EH (cell line): ENCODE measurements around the gene GFRA1.

ENCODE experiments used
- DNase-seq: peaks from one replicate; pipeline ENCODE4 v3.0.0-alpha.2; 2015; ENCODE audit warnings: low read depth

GFRA1 gene

DNA sequence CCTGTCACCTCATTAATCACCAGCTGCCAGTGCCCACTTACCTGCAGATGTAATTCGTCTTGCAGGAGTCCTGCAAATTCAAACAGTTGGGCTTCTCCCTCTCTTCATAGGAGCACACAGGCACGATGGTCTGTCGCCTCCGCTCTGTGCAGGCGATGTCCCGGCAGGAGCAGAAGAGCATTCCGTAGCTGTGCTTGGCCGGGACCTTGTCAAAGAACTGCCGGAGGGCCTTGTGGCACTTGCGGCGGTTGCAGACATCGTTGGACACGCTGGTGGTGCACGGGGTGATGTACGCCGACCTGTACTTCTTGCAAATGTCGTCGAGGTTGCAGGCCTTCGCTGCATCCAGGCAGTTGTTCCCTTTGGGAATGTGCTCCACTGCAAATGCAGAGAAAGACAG, 147.8 kb downstream of the GFRA1 start:
- no peak for DNase-seq

DNA sequence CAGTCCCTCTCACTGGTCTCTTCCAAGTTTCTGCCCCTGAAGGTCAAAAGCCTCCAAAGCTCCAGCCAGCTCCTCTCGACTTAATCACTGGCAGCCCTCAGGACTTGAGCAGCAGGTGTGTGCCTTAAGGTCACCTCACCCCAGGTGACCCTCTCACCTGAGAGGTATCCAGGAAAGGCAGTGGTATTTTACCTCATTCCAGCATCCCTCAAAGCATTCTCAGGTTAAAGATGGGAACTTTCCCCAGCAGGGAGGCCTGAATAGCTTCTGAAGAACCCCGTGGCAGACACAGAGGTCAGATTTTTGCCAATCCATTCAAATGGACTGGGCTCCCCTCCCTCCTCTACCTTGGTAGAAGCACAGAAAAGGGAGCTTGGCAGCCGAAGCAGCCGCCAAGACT, 148.2 kb downstream of the GFRA1 start:
- no peak for DNase-seq

DNA sequence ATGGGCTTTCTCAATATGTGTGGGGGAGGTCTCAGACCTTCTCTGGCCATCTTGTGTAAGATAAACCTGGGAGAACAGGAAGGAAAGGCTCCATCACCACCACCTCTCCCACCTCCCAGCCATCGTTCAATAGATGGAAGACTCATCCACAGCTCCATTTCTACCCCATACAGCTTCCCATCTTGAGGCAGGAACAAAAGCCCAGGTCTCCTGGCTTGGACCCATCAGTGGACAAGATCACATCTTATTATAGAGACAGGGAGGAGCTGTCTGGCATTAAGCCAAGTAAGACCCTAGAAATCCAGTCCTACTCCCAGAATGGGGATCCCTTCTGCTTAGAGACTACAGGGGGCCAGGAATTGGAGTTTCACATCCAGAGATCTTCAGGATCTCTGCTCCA, 150.3 kb downstream of the GFRA1 start:
- no peak for DNase-seq

DNA sequence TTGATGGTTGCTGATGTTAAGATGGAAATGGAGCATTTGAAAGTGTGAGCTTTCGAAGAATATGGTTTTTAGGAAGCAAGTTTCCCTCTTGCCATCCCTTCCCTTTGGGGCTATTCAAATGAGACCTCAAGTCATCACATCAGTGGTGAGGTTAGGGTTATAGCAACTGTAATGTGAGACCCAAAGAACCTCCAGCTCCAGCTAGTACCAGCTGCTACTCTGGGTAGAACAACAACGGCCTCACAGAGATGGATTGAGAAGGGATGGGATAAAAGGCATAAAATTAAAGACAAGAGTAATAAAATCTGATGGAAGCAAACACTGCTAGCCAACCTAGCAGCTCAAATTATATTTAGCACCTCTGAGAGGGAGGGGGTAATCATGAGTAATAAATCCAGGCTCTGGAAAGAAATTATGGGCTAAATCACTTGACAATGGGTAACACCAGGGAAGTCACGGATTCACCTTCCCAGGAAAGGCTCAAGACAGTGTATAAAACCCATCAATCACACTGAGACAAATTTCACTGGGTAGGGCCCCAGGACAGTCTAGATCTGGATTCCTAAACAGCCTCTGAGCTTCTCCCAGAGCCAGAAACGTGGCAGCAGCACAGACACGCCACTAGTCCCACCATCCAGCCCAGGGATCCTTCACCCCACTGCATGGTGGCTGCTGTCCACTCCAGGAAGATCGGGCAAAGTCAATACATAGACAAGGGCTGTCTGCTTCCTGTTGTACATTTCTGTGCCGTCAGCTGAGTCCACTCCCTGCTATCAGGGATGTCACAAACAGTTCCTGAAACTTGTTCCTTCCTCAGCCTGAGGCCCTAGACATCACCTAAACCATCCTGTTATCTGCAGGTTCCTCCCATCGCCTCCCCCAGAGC, 151.1 kb downstream of the GFRA1 start:
- no peak for DNase-seq

DNA sequence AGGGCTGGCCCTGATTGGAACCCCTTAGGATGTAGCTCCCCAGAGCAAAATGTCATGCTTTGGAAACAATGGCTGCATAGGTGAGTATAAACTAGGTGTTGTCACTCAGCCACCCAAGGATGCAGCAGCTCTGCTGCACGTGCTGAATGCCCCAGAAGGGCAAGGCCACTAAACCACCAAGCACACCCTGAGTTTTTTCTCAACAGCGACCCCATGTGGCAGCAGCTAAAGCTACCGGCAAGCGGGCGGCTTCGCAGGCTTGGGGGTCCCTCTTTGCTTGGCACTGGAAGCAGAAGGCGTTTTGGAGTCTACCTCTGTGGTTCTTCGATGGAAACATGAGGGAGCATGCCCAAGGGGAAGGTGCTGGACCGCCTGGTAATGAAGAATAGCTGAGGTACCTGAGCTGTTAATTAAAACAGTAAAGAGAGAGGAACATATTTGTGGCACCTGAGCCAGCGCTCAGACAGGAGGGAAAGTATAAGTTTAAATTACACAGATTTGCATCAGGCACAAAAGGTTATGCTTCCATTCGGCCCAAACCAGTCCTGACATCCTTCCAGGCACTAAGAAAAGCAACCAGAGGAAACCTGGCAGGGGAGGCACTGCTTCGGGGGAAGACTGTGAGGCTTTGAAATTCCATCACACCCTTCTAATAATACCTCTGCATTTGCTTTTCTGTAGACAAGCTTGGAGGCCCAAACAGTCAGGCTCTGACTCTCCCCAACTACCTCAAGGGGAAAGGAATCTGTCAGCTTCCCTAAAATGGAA, 152.1 kb downstream of the GFRA1 start:
- DNase-seq, result no peak

DNA sequence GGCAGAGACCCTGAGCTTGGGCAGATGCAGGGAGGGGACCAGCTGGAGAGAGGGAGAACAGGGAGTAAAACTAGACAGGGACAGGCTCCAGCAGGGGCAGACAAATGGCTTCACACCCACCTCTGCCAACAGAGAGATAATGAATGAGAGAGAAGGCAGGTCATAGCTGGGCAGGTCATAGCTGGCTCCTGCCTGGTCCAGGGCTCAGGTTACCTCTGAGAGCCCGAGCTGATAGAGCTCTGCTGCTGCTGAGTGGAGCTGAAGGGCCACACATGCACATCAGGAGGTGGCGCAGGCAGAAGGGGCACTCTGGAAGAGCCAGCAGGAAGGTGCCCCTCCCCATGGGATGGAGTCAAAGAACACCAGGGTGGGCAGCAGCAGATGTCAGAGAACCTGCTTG, 154.2 kb downstream of the GFRA1 start:
- no peak for DNase-seq

DNA sequence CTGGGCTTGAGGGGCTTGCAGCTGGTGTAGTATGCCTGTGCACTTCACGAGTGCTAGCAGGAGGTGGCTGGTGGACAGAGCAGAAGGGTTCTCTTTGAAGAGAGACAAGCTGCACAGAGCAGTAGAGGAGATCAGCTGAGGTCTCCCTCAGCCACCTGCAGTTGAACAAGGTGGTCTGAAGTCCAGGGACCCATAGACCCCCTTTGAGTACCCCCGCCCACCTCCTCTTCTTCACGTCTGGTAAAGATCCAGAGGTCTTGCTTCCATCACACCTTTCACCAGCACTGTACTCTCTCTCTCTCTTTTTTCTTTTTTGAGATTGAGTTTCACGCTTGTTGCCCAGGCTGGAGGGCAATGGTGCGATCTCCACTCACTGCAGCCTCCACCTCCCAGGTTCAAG, 157.2 kb downstream of the GFRA1 start:
- DNase-seq, result no peak

DNA sequence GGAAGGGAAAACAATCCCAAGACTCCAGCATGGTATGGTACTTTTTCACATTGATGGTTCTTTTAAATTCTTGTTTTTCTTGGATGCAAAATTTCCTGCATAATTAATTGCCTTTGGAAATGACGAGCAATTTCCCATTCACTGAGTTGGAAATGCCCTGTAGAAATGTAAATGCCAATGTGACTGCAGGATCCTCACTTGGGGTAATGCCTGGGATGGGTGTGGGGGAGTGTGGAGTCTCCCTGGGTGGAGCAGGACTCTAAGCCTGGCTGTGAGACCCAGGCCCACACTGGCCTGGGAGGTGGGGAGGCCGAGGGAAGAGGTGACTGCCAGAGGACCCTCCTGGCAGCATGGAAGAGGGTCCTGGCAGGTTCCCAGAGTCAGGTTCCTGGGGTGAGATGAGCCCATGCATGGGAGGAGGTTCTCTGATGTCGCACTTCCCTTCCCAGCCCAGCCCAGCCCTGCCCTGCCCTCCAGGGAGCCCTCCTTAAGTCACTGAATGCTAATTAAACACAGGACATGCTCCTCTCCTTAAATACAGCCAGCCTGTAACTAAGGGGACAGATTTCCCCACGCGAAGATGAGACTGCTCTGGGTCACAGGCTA, 157.9 kb downstream of the GFRA1 start:
- no peak for DNase-seq

DNA sequence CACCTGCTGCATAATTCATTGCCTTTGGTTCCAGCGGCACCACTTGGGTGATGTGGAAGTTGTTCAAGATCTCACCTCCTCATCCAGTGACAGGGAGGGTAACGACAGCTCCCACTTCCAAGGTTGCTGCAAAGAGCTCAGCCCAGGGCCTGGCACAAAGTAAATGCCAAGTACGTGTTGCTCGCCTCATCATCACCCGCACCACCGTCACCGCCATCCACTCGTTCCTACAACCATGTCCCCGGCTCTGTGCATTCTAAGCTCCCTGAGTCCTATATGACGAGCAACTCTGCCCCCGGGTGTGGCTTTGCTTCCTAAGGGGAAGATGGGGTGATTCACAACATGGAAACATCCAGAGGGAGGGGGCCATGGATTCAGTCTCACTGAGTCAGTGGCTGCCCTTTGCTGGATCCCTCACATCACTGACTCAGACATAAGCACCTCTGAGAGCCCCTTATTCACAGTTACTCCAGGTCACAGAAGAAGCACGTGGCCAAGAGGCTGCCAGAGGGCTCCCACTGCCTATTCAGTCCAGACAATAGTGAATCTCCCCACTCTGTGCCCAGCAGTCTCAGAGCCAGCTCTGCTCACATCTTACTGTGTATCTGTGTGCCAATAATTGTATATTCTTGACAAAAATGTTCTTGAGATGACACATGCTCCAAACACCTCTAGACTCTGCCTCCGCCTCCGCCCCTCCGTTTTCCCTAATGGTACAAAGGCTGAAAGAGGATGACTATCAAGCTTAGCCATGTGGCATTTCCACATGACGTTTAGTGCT, 159.1 kb downstream of the GFRA1 start:
- peak; percentile 84 for DNase-seq

DNA sequence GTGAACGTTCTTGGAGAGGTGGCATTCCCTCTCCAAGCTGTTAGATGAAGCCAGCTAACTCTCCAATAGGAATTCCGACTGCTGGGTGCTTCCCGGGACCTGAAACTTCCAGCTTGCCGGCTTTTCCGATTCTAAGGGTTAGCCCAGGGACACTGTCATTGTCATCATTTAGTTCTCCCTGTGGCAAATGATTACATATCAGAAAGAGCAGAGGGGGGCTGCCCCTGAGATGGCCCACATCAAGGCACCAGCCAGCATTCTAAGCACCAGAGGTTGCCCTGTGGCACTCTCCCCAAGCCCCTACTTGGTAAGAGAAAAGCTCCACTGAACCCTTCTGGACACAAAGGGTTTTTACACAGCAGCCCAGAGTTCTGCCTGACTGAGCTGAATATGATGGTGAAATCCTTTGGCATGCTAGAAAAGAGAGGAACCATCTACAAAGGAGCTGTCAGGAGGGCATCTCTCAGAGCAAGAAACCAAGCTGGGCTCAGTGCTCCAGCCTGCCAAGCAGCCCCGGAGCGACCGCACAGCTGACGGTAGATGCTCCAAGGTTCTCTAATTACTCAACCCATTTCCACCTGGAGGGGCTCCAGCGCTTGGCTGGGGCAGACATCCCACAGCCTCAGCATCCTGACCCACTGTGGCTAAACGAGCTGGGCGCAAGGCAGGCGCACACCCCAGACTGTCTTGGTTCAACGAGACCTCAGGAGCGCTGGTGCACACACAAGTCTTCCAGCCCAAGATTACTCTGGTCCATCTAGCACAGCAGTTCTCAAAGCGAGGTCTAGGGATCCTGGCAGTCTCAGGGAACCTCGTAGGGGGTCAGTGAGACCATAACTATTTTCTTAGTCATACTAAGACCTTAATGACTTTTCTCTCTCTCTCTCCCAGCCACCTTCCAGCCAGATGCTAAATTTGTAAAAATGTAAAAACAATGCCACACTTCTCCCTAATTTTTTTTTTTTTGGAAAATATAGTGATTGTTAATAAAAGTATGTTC, 160.5 kb downstream of the GFRA1 start:
- no peak for DNase-seq

DNA sequence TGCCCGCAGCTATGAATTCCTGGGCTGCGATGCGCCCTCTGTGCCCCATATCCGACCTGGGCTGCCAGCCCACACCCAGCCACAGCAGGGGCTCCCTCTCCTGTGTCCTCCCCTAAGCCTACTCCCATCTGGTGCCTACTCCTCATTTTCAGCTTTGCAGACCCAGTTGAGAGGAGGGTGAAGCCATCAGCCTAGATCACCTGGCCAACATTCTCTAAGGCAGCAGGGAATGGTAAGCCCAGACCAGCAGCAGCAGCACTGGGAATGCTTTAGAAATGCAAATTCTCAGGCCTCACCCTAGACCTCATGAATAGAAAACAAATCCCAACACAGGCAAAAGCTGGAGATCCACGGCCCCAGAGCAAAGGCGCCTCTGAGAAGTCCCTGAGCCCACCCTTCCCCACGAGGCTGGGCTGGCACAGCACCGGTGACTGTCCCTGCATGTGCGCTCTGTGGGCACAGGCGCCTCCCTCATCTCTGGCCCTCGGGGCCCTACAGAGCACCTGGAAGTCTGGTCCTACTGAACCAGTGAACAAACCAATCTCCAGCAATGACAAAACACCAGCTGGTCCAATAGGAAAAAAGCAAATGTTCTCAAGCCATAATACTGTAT, 161.4 kb downstream of the GFRA1 start:
- DNase-seq, result no peak

DNA sequence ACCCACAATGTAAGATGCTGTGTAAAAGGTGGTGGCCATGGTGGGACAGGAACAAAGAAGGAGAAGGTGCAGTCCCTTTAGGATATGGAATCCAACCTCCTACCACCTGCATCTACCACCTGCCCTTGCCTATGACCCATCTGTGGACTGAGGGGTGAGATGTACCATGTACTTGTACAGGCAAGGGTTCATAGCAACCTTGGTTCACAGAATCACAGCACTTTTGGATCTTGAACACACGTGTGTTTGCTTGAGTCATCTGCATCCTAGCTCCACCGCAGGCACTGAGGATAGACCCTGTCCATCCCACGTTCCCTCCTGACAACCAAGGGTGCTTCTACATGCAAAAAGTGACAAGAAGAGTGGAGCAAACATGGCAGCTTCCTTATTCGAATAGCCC, 162.3 kb downstream of the GFRA1 start:
- DNase-seq, result no peak

DNA sequence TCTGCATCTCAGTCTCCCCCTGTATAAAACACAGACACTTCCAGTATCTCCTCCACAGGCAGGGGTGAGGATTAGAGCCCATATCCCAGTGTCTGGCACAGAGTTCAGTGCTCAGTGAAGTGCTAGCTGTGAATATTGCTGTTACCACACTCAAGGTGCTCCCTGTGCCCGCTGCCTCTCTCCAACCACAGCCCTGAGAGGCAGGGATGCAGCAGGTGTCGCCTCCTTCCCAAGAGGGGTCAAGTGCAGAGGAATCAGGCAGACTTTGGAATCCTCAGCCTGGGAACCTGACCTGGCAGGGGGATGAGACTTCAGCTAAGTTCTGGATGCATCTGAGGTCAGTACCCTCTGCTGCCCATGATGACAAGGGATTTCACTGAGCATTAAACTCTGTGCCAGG, 163.1 kb downstream of the GFRA1 start:
- no peak for DNase-seq

DNA sequence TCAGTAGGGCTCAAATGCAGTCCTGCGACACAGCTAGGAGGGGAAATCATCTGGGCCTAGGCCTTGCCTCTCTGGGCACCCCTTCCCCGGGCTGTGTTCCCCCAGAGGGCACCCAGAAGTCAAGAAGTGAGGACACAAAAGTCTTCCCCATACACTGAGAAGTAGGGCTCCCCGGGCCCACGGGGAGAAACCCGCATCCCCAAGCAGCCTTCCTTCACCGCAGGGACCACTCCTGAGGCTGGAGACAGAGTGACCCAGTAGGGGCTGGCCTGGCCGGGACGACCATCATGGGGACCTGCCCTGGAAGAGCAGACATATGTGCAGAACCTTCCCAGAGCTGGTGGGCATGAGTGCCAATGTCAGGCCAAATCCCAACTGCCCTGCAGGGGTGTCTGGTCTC, 163.5 kb downstream of the GFRA1 start:
- no peak for DNase-seq

DNA sequence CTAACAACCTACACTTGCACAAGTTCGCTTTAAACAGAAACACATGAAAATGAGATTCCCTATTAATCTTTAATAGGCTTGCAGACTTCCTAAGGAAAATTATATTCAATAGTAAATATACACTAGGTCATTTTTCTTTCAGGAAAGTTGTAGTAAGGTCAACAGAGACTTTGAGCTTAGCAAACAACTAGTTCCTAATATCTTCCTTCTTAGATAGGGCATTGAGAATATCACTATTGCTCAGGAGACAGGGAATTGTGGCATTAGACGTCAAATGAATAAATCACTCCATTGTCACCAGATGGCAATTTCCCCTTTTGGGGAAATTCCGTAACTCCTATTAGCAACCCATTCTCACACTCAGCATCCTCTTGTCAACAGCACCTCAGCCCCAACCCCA, 164.9 kb downstream of the GFRA1 start:
- DNase-seq, result no peak

DNA sequence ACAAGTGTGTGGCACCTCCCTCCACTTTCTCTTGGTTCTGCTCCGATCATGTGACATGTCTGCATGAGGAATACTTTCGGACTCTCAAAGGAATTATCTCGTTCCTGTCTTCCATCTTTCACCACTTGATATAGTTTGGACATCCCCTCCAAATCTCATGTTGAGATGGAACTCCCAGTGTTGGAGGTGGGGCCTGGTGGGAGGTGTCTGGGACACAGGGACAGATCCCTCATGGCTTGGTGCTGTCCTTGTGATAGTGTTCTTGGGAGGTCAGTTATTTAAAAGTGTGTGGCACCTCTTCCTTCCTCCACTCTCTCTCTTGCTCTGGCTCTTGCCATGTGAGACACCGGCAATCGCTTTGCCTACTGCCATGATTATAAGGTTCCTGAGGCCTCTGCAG, 166.4 kb downstream of the GFRA1 start:
- DNase-seq, result no peak

DNA sequence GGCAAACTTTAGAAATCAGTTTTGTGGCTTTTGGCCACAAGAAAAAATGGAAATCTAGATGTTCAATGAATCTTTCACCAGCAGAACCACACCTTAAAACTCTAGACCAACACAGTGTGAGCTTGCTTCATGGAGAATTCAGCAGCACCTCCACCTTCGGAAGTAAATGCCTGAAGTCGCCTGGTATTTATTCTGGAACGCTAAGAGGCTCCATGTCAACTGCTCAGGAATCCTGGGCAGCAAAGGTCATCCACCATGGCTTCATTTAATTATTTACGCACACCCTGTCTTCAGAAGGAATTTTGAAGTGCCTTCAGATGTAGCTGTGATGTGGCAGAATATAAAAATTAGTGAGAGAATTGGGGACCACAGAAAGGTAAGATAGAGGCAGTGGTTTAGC, 167.7 kb downstream of the GFRA1 start:
- DNase-seq, result no peak

DNA sequence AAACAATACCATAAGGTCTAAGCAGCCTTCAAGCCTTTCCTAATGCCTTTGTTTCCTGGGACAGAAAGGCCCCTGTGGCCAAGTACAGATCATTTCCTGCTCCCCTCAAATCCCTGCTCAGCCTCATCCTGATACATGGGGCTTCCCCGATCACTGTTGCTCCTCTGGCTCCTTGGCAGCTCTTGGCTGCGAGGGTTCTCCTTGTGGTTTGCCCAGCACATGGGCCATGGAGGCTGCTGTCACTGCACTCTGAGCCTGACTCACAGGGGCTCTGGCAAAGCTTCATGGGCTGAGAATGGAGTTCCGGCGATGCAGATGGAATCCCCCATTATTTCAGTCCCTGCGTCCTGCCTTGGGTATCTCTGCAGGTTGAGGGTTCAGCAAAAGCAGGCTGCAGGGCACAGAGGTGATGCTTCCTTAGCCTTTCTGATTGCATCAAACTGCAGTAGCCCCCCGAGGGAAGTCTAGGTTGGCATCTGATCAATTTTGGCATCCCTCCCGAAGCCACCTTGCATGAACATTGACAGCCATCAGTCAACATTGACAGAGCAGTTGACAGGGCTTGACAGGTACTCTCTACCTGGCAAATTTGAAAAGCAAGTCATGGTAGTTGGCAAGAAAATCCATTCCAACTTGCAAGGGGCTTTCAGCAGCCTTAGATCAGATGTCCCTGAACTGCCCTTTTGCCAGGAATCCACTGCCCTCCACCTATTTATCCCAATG, 168.6 kb downstream of the GFRA1 start:
- no peak for DNase-seq

DNA sequence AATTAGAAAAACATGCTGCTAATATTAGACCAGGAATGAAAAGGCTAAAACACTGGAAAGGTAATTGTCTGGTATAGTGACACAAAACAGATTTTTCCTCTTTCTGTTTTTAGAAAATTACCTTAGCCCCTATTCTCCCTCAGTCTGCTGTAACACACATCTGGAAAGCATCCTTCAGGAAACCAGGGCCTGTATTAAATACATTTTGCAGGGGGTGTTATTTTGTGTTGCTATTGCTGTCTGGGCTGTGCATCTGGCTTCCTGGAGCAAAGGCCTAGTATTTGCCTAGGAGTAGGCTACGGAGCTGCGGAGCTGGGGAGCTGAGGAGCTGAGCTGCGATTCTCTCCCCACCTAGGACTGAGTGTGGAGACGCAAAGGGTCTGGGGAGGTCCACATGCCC, 169.3 kb downstream of the GFRA1 start:
- no peak for DNase-seq
